Effector CD8-positive, alpha-beta T cell (primary cell): ENCODE measurements around the gene DIP2B.

Source experiments
- DNase-seq: peaks from one replicate; lab custom pipeline; 2025; lab: John Stamatoyannopoulos, UW

Gene DIP2B

GRCh38 chr12:50638482-50638880 lies 133.7 kb downstream of the DIP2B start:
- DNase-seq, result no peak

GRCh38 chr12:50639721-50640120 lies 134.9 kb downstream of the DIP2B start:
- DNase-seq, result no peak

- no peak for DNase-seq
These were observed 135.6 kb downstream of the DIP2B start for GRCh38 chr12:50640321-50640939.

- no peak for DNase-seq
These were observed 136.8 kb downstream of the DIP2B start for GRCh38 chr12:50641566-50641965.

- no peak for DNase-seq
These were observed 137.3 kb downstream of the DIP2B start for GRCh38 chr12:50642035-50642451.

- no peak for DNase-seq
These were observed 138.0 kb downstream of the DIP2B start for GRCh38 chr12:50642761-50643160.

- no peak for DNase-seq
These were observed 142.2 kb downstream of the DIP2B start for GRCh38 chr12:50647031-50647430.

- DNase-seq, result no peak
These were observed 142.7 kb downstream of the DIP2B start for GRCh38 chr12:50647479-50647878.

GRCh38 chr12:50650285-50650684 lies 145.5 kb downstream of the DIP2B start:
- no peak for DNase-seq

- DNase-seq, result no peak
These were observed 150.7 kb downstream of the DIP2B start for GRCh38 chr12:50655374-50655921.

GRCh38 chr12:50659260-50659659 lies 154.5 kb downstream of the DIP2B start:
- DNase-seq, result no peak

GRCh38 chr12:50659690-50660424 lies 155.1 kb downstream of the DIP2B start:
- DNase-seq, result no peak

GRCh38 chr12:50660425-50660822 lies 155.6 kb downstream of the DIP2B start:
- no peak for DNase-seq

GRCh38 chr12:50661300-50662115 lies 156.7 kb downstream of the DIP2B start:
- DNase-seq, result no peak

GRCh38 chr12:50662116-50662510 lies 157.3 kb downstream of the DIP2B start:
- DNase-seq, result no peak

- DNase-seq, result no peak
These were observed 160.4 kb downstream of the DIP2B start for GRCh38 chr12:50665170-50665569.

- no peak for DNase-seq
These were observed 160.8 kb downstream of the DIP2B start for GRCh38 chr12:50665609-50666008.

GRCh38 chr12:50666023-50666422 lies 161.2 kb downstream of the DIP2B start:
- DNase-seq, result no peak

- no peak for DNase-seq
These were observed 167.4 kb downstream of the DIP2B start for GRCh38 chr12:50672158-50672557.

GRCh38 chr12:50676756-50677155 lies 172.0 kb downstream of the DIP2B start:
- DNase-seq, result no peak

- DNase-seq, result no peak
These were observed 173.1 kb downstream of the DIP2B start for GRCh38 chr12:50677858-50678257.

GRCh38 chr12:50678650-50679365 lies 174.0 kb downstream of the DIP2B start:
- no peak for DNase-seq
